NK-92 treated with Interleukin-12 subunit alpha and Interleukin-12 subunit beta, amount 100 ng/mL, for 24 hours (cell line): ENCODE results near the gene PLIN4.

Experiments used
- DNase-seq: peaks from one replicate; lab custom pipeline; 2025; lab: John Stamatoyannopoulos, UW

The PLIN4 gene

DNA sequence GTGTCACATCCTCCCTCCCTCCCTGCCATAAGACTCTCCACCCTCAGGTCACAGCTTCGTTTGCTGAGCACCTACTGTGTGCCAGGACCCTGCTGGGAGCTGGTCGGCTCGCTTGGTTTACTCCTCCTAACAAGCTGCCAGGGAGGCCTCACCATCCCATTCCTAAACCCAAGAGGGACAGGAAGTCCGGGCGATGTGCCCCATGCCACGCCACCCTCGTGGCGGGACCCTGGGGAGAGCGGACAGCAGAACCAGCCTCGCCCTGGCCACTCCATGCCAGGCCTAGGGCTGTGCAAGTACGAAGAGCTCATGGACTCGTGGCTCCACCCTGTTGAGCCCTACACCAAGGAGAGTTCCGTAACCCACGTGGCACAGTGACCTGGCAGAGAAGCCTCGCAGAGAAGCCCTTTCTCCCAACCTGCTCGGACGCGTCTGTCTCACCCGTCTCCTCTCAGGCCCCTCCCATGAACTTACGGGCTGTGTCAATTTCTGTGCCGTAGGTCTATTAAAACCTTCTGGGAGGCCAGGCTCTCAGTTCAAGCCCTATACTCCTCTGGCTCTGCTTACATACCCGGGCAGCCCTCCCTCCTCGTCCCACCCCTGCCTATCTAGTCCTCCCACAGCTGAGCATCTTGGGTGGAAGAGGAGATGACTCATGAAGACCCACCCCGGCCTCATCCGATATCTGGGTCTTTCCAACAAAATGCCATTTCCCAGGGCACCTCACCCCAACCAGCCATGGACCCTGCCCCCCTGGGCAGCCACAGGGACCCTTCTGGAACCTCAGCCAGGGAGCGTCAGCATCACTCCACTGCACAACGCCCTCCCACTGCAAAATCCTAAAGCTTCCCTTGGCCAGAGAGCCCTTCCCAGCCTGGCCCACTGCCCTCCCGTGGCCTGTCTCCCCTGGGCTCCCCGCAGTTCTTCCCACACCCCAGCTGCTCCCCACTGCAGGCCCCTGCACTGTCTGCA is 63.3 kb downstream of the PLIN4 start:
- DNase-seq: no peak

GRCh38 chr19:4453232-4454179 is 64.8 kb downstream of the PLIN4 start:
- no peak for DNase-seq

- no peak for DNase-seq
Observed at GRCh38 chr19:4452230-4452990, 65.9 kb downstream of the PLIN4 start.
